ENCODE measurements around the gene DSCAM.

The DSCAM gene

GRCh38 chr21:40562242-40563002 is 284.5 kb downstream of the DSCAM start:
- Histone ChIP-seq H3K4me3 (replicated peaks; ENCODE audit: insufficient read depth, low read length) (no peak overlapping the region), H3K27me3 (ENCODE audit: insufficient read depth, poor library complexity, severe bottlenecking) (no peaks in the 10 kb centered on the region), H3K27ac (replicated peaks) (no peak overlapping the region)
- no peak for DNase-seq (ENCODE audit: low read depth in 1 of 2, low spot score in 1 of 2)
- TF ChIP-seq SPI1 (IDR thresholded peaks at IDR 0.05; ENCODE audit: borderline replicate concordance, low read depth), result no peak
- TF ChIP-seq REST (IDR thresholded peaks at IDR 0.05; ENCODE audit: insufficient replicate concordance, low read depth), result no peak

GRCh38 chr21:40556442-40556968 is 290.5 kb downstream of the DSCAM start:
- peak; percentile 59; the same call in 1 of the 2 replicates for TF ChIP-seq SPI1 (IDR thresholded peaks at IDR 0.05; ENCODE audit: borderline replicate concordance, low read depth)
- no peak for TF ChIP-seq CTCF (IDR thresholded peaks at IDR 0.05; ENCODE audit: insufficient read depth, low read length)
- H3K27ac ChIP-seq (replicated peaks), result no peak overlapping the region
- H3K27me3 ChIP-seq (ENCODE audit: insufficient read depth, poor library complexity, severe bottlenecking), result no peaks in the 10 kb centered on the region
- peak in 1 of 2 experiments; percentile 32 for DNase-seq (ENCODE audit: low read depth in 1 of 2, low spot score in 1 of 2)
- no peak overlapping the region for H3K4me3 ChIP-seq (replicated peaks; ENCODE audit: insufficient read depth, low read length)

GRCh38 chr21:40555021-40555528 is 291.9 kb downstream of the DSCAM start:
- no peak for TF ChIP-seq GABPA (IDR thresholded peaks at IDR 0.05; ENCODE audit: low read depth)
- TF ChIP-seq SPI1 (IDR thresholded peaks at IDR 0.05; ENCODE audit: borderline replicate concordance, low read depth), result no peak
- no peak for TF ChIP-seq REST (IDR thresholded peaks at IDR 0.05; ENCODE audit: insufficient replicate concordance, low read depth)
- TF ChIP-seq CTCF (IDR thresholded peaks at IDR 0.05; ENCODE audit: insufficient read depth, low read length), result no peak
- no peak for TF ChIP-seq POLR2AphosphoS5 (IDR thresholded peaks at IDR 0.05; ENCODE audit: low read depth)
- no peak for DNase-seq (ENCODE audit: low read depth in 1 of 2, low spot score in 1 of 2)
- no peaks in the 10 kb centered on the region for H3K27me3 ChIP-seq (ENCODE audit: insufficient read depth, poor library complexity, severe bottlenecking)

GRCh38 chr21:40553781-40554180 is 293.2 kb downstream of the DSCAM start:
- DNase-seq (ENCODE audit: low read depth in 1 of 2, low spot score in 1 of 2), result no peak
- Histone ChIP-seq H3K27ac (replicated peaks) (no peak overlapping the region), H3K4me3 (replicated peaks; ENCODE audit: insufficient read depth, low read length) (no peak overlapping the region), H3K27me3 (ENCODE audit: insufficient read depth, poor library complexity, severe bottlenecking) (no peaks in the 10 kb centered on the region)
- no peak for TF ChIP-seq POLR2AphosphoS5 (IDR thresholded peaks at IDR 0.05; ENCODE audit: low read depth)
- TF ChIP-seq CTCF (IDR thresholded peaks at IDR 0.05; ENCODE audit: insufficient read depth, low read length), result no peak
- TF ChIP-seq REST (IDR thresholded peaks at IDR 0.05; ENCODE audit: insufficient replicate concordance, low read depth), result no peak
- TF ChIP-seq SPI1 (IDR thresholded peaks at IDR 0.05; ENCODE audit: borderline replicate concordance, low read depth), result no peak
- no peak for TF ChIP-seq GABPA (IDR thresholded peaks at IDR 0.05; ENCODE audit: low read depth)

More at GRCh38 chr21:40555021-40555528, 291.9 kb downstream of the DSCAM start:
- no peak overlapping the region for H3K27ac ChIP-seq (replicated peaks)
- H3K4me3 ChIP-seq (replicated peaks; ENCODE audit: insufficient read depth, low read length), result no peak overlapping the region
